ELF-1 (cell line): ENCODE measurements around the gene VWF.

Experiments used
- DNase-seq: peaks from one replicate; pipeline ENCODE4 v3.0.0-alpha.2; 2016; ENCODE audit warnings: low read depth, low spot score

The VWF gene

GRCh38 chr12:6077692-6078083 is 46.8 kb downstream of the VWF start:
- no peak for DNase-seq

GRCh38 chr12:6076776-6077691 is 47.4 kb downstream of the VWF start:
- no peak for DNase-seq

GRCh38 chr12:6076346-6076745 is 48.1 kb downstream of the VWF start:
- DNase-seq: no peak

GRCh38 chr12:6074979-6075585 is 49.4 kb downstream of the VWF start:
- no peak for DNase-seq

- no peak for DNase-seq
Observed at GRCh38 chr12:6074427-6074826, 50.0 kb downstream of the VWF start.

- DNase-seq: no peak
Observed at GRCh38 chr12:6073426-6073825, 51.0 kb downstream of the VWF start.

- DNase-seq: no peak
Observed at GRCh38 chr12:6072302-6072752, 52.1 kb downstream of the VWF start.

- DNase-seq: no peak
Observed at GRCh38 chr12:6071589-6071988, 52.9 kb downstream of the VWF start.

- DNase-seq: no peak
Observed at GRCh38 chr12:6070472-6071257, 53.8 kb downstream of the VWF start.

GRCh38 chr12:6069437-6070093 is 54.9 kb downstream of the VWF start:
- no peak for DNase-seq

- no peak for DNase-seq
Observed at GRCh38 chr12:6068227-6068626, 56.2 kb downstream of the VWF start.

- peak; percentile 83 for DNase-seq
Observed at GRCh38 chr12:6067152-6067916, 57.1 kb downstream of the VWF start.

GRCh38 chr12:6066651-6067050 is 57.8 kb downstream of the VWF start:
- no peak for DNase-seq

GRCh38 chr12:6065863-6066199 is 58.6 kb downstream of the VWF start:
- DNase-seq: no peak

GRCh38 chr12:6065131-6065862 is 59.2 kb downstream of the VWF start:
- no peak for DNase-seq

- peak; percentile 74 for DNase-seq
Observed at GRCh38 chr12:6062757-6063735, 61.4 kb downstream of the VWF start.

GRCh38 chr12:6062395-6062756 is 62.1 kb downstream of the VWF start:
- no peak for DNase-seq

- DNase-seq: no peak
Observed at GRCh38 chr12:6061660-6062059, 62.8 kb downstream of the VWF start.

GRCh38 chr12:6059860-6060565 is 64.5 kb downstream of the VWF start:
- DNase-seq: no peak
